ENCODE results near the gene CHN1.

CHN1 gene

DNA sequence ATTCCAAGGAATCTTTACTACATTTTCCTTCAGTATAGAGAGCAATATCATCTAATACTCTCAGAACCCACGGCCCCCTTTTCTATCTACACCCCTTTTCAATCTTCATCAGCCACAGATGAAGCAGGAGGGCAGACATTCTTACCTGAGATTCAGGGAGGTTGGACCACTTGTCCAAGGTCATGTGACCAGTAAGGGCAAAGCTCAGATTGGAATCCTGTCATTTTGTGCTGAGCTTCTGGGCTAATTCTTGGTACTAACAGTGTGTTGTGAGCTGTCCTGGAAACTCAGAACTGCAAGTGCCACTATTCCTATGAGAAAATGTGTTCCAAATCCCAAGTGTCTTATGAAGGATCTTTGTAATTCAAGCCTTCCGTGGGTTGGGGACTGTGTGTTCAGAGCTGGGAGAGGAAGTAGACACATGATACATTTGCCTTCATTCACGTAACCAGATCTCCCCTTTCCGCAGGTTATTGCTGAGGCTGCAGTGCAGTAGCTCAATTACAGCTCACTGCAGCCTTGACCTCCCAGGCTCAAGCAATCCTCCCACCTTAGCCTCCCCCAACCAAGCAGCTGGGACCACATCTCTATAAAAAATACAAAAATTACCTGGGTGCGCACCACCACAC is 244.2 kb downstream of the CHN1 start:
- FAIRE-seq, result no peak

DNA sequence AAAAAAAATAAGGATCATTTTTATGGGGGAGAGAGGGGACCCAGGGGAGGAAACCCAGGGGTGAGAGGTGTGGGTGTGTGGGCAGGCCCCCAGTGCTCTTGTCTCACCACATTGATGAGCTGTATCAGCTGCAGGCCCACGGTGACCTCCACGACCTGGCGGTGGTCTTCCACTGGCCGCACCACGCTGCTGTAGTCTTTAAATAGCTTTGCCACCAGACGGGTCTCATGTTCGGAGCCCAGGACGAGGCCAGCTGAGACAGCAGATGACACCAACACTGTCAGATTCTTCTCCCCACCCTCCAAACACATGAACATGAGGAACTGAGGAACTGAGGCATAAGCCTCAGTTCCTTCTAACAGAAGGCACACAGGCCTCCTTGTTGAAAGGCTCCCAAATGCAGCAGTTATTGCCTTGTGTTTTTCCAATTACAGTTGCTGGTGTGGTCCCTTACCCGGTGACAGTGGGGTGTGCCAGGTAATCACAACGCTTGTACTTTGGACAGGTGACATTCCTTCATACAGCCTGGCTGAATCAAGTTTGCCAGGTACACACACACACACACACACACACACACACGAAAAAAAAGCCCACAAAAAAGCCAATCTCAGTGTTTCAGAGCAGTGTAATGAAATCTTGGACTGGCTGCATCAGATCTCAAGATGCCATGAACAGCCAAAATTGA is 245.7 kb downstream of the CHN1 start:
- no peak for FAIRE-seq

DNA sequence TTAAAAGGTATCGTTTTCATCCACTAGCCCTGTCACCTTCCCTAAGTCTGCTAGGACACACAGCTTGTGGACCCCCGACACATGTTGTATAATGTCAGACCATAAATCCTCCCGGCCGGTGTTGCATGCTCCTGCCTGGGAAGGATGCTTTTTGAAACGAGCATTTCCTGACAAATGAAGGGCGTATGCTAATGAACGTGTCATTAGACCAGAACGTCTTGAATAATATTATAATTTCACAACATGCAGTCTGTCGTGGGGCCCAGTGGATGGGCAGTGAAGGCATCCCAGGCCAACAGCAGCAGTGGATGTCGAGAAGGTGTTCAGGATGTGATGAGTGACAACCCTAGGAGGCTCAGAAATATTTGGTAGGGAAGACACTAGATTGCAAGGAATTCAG is 248.4 kb downstream of the CHN1 start:
- FAIRE-seq, result no peak

DNA sequence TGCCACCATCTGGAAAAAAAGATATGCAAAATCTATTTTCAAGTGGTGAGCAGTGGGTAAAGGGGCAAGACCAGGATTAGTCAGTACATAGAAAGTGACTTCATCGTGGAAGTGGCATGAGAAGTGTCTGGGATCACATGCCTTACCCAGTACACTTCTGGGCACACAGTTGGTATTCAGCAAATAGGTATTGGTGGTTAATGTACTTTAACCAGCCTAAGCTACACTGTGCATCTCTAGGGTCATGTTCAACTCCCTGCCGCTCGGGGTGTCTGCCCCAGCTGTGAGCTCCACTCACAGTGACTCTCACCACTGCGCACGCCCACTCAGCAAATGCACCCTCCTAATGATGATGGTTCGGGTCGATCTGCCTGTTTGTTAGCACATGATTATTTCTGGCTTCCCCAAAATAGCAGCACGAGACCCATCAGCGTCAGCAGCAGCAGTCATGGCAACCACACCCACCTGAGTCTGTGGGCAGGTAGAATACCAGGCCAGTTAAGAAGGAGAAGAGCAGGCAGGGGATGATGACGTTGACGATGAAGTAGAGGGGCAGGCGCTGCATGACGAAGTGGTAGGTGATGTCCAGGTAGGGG is 252.0 kb downstream of the CHN1 start:
- no peak for FAIRE-seq

DNA sequence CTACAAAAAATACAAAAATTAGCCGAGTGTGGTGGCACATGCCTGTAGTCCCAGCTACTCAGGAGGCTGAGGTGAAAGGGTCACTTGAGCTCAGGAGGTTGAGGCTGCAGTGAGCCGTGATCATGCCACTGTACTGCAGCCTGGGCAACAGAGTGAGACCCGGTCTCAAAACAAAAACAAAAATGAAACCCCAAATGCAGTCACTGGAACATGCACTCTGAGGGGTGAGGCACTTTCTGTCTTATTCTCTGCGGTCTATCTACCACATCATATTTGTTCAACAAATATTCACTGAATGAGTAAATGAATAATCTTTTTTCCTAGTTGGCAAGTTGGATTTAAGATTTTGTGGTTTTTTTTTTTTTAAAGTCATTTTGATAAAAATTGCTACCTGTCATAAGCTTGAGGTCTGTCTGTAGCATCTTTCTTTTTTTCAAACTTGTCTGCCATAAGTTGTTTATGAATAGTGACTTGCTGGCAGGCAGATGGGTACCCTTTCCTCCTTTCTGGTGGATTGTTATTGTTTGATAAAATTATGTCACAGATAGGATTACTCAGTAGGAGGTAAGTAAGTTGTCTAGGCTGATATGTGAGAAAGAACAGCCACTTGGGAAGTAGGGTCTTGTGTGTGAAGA is 252.7 kb downstream of the CHN1 start:
- FAIRE-seq, result no peak

DNA sequence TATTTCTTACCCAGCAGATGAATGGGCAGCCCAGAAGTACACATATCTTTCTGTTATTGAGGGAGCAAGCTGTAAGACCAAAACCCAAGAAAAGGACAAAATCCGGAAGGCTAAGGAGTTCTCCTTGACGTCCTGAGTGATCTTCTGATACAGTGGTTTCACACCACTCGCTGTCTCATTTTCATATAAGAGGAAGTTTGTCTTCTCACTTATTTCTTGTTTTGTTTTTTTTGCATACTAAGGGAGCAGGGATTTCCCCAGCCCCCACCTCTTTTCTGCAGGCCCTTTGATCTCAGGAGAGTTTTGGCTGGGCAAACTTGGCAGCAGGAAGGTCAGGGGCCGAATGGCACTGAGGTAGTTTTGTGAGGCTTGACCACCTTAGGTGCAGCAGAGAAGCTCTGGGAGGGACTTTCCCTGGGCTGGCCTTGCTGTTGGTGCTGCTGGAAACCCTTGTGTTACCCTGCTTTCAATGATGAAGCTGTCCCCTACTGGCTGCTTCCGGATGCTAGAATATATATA is 254.2 kb downstream of the CHN1 start:
- FAIRE-seq, result no peak

DNA sequence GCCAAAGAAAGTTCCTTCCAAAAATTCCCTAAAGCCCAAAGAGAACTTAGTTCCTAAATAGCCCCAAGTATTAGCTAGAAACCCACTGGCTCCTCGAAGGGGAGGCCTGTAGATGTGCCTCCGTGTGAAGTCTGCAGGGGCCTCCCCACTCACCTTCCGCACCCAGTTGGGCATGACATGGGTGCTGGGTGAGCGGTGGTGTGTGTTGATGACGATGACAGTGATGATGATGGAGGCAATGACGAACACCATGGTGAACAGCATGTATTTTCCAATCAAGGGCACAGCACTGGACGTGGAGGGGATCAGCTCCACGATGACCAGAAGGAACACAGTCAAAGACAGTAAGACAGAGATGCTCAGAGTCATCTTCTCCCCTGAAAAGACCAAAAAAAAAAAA is 255.4 kb downstream of the CHN1 start:
- no peak for FAIRE-seq

DNA sequence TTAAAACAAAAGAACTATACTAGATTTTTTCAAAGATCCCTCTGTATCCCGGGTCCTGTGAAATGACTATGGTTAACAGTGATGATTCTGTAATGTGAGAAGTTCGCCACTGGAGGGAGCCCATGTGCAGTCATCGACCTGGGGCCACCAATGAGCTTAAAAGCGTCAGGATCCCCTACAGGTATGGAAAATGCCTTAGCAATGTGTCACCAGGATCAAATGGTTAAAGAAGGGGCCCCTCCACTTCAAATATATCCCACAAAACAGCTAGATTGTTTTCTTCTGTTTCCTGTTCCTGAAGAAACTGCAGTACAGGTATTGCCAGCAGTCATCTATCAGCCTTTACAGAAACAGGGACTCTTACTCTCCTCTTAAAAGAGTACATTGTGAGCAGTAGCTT is 256.2 kb downstream of the CHN1 start:
- FAIRE-seq, result no peak

Data from A204.1 (cell line).